ENCODE results near the gene P2RY6.

Gene P2RY6

GRCh38 chr11:73229896-73230875, 42.0 kb upstream of the P2RY6 start:
- TF ChIP-seq EGR1 (IDR thresholded peaks at IDR 0.05), result no peak
- TF ChIP-seq CEBPB (IDR thresholded peaks at IDR 0.05), result no peak
- no peak for TF ChIP-seq TCF12 (IDR thresholded peaks at IDR 0.05; ENCODE audit: low read depth)
- TF ChIP-seq CREB1 (IDR thresholded peaks at IDR 0.05; ENCODE audit: low read depth), result no peak
- no peak for TF ChIP-seq TAF1 (IDR thresholded peaks at IDR 0.05; ENCODE audit: low read depth)
- no peak for TF ChIP-seq EP300 (IDR thresholded peaks at IDR 0.05; ENCODE audit: borderline replicate concordance)

- TF ChIP-seq CREB1 (IDR thresholded peaks at IDR 0.05; ENCODE audit: low read depth) (no peak), EP300 (IDR thresholded peaks at IDR 0.05; ENCODE audit: borderline replicate concordance) (no peak), CEBPB (IDR thresholded peaks at IDR 0.05) (no peak), EGR1 (IDR thresholded peaks at IDR 0.05) (no peak)
Measured at GRCh38 chr11:73230931-73231330, 41.2 kb upstream of the P2RY6 start.

GRCh38 chr11:73233211-73233610, 38.9 kb upstream of the P2RY6 start:
- TF ChIP-seq MAX (IDR thresholded peaks at IDR 0.05) (no peak), ZBTB7A (IDR thresholded peaks at IDR 0.05; ENCODE audit: low read depth) (no peak), FOXM1 (IDR thresholded peaks at IDR 0.05; ENCODE audit: borderline replicate concordance, low read depth) (no peak), EGR1 (IDR thresholded peaks at IDR 0.05) (no peak), EP300 (IDR thresholded peaks at IDR 0.05; ENCODE audit: borderline replicate concordance) (no peak), TEAD4 (IDR thresholded peaks at IDR 0.05) (no peak), NFIC (IDR thresholded peaks at IDR 0.05) (no peak), CREB1 (IDR thresholded peaks at IDR 0.05; ENCODE audit: low read depth) (no peak), YY1 (IDR thresholded peaks at IDR 0.05; ENCODE audit: low read depth) (no peak), TAF1 (IDR thresholded peaks at IDR 0.05; ENCODE audit: low read depth) (no peak), USF1 (IDR thresholded peaks at IDR 0.05) (no peak), RAD21 (IDR thresholded peaks at IDR 0.05; ENCODE audit: low read depth) (no peak), REST (IDR thresholded peaks at IDR 0.05; ENCODE audit: low read depth) (no peak), CEBPB (IDR thresholded peaks at IDR 0.05) (no peak)

- TF ChIP-seq EP300 (IDR thresholded peaks at IDR 0.05; ENCODE audit: borderline replicate concordance), result no peak
Measured at GRCh38 chr11:73233692-73234470, 38.3 kb upstream of the P2RY6 start.

- TF ChIP-seq MAX (IDR thresholded peaks at IDR 0.05) (no peak), REST (IDR thresholded peaks at IDR 0.05; ENCODE audit: low read depth) (no peak), NFIC (IDR thresholded peaks at IDR 0.05) (no peak)
Measured at GRCh38 chr11:73234471-73235181, 37.5 kb upstream of the P2RY6 start.

- no peak for TF ChIP-seq MAX (IDR thresholded peaks at IDR 0.05)
- no peak for TF ChIP-seq EP300 (IDR thresholded peaks at IDR 0.05; ENCODE audit: borderline replicate concordance)
- no peak for TF ChIP-seq USF1 (IDR thresholded peaks at IDR 0.05)
- TF ChIP-seq CEBPB (IDR thresholded peaks at IDR 0.05), result no peak
- TF ChIP-seq NFIC (IDR thresholded peaks at IDR 0.05), result no peak
- TF ChIP-seq EGR1 (IDR thresholded peaks at IDR 0.05), result no peak
- TF ChIP-seq ZBTB7A (IDR thresholded peaks at IDR 0.05; ENCODE audit: low read depth), result no peak
- TF ChIP-seq RAD21 (IDR thresholded peaks at IDR 0.05; ENCODE audit: low read depth), result no peak
- TF ChIP-seq FOXM1 (IDR thresholded peaks at IDR 0.05; ENCODE audit: borderline replicate concordance, low read depth), result no peak
- no peak for TF ChIP-seq REST (IDR thresholded peaks at IDR 0.05; ENCODE audit: low read depth)
- TF ChIP-seq TAF1 (IDR thresholded peaks at IDR 0.05; ENCODE audit: low read depth), result no peak
- TF ChIP-seq TCF12 (IDR thresholded peaks at IDR 0.05; ENCODE audit: low read depth), result no peak
- no peak for TF ChIP-seq CREB1 (IDR thresholded peaks at IDR 0.05; ENCODE audit: low read depth)
- no peak for TF ChIP-seq YY1 (IDR thresholded peaks at IDR 0.05; ENCODE audit: low read depth)
- TF ChIP-seq TEAD4 (IDR thresholded peaks at IDR 0.05), result no peak
Measured at GRCh38 chr11:73235236-73235786, 36.8 kb upstream of the P2RY6 start.

Data from Ishikawa (cell line).